ENCODE measurements around the gene ZNF396. TPM values are rescaled to one million over a fixed set of nuclear protein-coding genes. Genes with fewer than 3 reads are reported as not detected.

The ZNF396 gene
- total and polyA plus RNA-seq, 10 donors: 0.85 to 4.6 (median 1.3) TPM

DNA sequence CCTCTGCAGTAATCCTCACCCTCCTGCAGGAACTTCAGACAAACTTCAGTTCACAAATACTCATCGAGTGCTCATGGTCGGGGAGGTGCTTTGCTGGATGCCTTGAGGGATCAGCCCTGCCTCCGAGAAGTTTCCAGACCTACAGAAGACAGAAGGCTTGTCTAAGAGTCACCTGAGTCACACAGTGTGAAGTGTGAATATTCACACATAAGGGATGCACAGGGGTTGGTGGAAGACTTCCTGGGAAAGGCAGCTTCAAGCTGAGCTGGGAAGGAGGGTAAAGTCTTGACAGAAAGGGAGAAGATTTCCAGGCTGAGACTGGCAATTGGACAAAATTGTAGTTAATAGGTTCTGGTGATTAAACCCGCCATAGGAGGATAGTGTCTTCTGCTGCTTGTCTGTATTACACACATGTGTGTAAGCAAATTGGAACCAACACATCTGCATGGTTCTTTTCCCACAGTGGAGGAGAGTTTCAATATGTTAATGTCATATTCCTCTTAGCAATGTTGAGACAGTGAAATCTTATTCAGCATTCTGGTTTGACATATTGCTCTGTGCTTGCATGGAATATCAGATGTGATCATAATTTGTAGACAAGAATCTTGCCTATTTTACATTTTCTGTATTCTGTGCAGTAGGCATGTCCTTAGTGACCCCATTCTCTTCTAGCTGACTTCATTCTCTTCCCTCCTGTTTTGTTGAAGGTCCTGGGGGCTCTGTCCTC is 34.7 kb upstream of the ZNF396 start:
- Histone ChIP-seq H3K36me3 (no peaks in the 10 kb centered on the region), H3K9me3 (peaks cover 0 to under 1% (median 0%) of the 10 kb centered on the region in 8 donors), H3K27me3 (replicated peaks in 1 of 7) (no peaks in the 10 kb centered on the region), H3K4me1 (peaks cover 10 to 70% (median 38%) of the 10 kb centered on the region in 6 donors), H3K27ac (no peak overlapping the region), H3K4me3 (no peak overlapping the region)
- no peak for DNase-seq
- intact Hi-C loops (cut with DNase I; ENCODE audit: low total_unique reads): loop anchor here (5.0 kb wide), 1 partner anchor 526 kb away; no protein-coding TSS in a partner anchor
- WGBS, 5 donors: 92 to 98% (median 95%) methylated on average over 2 to 4 of the region's 4 CpGs
- TF ChIP-seq, protein P1, sequence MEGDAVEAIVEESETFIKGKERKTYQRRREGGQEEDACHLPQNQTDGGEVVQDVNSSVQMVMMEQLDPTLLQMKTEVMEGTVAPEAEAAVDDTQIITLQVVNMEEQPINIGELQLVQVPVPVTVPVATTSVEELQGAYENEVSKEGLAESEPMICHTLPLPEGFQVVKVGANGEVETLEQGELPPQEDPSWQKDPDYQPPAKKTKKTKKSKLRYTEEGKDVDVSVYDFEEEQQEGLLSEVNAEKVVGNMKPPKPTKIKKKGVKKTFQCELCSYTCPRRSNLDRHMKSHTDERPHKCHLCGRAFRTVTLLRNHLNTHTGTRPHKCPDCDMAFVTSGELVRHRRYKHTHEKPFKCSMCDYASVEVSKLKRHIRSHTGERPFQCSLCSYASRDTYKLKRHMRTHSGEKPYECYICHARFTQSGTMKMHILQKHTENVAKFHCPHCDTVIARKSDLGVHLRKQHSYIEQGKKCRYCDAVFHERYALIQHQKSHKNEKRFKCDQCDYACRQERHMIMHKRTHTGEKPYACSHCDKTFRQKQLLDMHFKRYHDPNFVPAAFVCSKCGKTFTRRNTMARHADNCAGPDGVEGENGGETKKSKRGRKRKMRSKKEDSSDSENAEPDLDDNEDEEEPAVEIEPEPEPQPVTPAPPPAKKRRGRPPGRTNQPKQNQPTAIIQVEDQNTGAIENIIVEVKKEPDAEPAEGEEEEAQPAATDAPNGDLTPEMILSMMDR (IDR thresholded peaks at IDR 0.05 in 8 of 11, conservative IDR thresholded peaks at IDR 0.05 in 3 of 11): no peak
- no peak for TF ChIP-seq POLR2A (IDR thresholded peaks at IDR 0.05)
- TF ChIP-seq POLR2AphosphoS5 (IDR thresholded peaks at IDR 0.05): no peak

DNA sequence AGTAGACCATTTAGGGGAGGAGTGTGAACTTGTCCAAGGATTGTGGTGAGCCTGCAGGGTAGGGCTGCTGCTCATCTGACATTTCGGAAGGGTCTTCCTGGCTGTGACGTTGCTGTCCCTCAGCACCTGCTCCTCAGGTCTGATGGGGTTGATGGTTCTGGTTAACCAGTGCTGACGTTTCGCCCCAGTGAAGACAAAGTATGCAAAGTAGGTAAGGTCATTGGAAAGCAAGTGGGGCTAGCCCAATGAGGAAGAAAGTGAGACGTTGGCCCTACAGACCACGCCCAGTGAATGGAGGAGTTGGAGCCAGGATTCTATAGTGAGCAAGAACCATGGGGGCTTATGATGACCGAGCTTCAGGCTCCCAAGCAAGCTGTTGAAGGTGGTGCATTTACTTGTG is 33.4 kb upstream of the ZNF396 start:
- peaks cover 3 to 62% (median 29%) of the 10 kb centered on the region in 6 donors for H3K4me1 ChIP-seq
- no peaks in the 10 kb centered on the region for H3K9me3 ChIP-seq
- H3K27ac ChIP-seq: no peak overlapping the region
- TF ChIP-seq, protein P1 (IDR thresholded peaks at IDR 0.05 in 8 of 11, conservative IDR thresholded peaks at IDR 0.05 in 3 of 11): no peak
- no peak for TF ChIP-seq POLR2AphosphoS5 (IDR thresholded peaks at IDR 0.05)
- TF ChIP-seq POLR2A (IDR thresholded peaks at IDR 0.05): no peak
- 59 to 78% (median 73%) methylated on average over 7 of the region's 7 CpGs for WGBS, 5 donors
- H3K27me3 ChIP-seq (replicated peaks in 1 of 7): no peaks in the 10 kb centered on the region
- DNase-seq: peak; percentile 56
- intact Hi-C loops (cut with DNase I; ENCODE audit: low total_unique reads): loop anchor here (5.0 kb wide), 1 partner anchor 527 kb away; no protein-coding TSS in a partner anchor
- H3K36me3 ChIP-seq: no peaks in the 10 kb centered on the region
- no peak overlapping the region for H3K4me3 ChIP-seq

GRCh38 chr18:35409911-35410310 is 32.8 kb upstream of the ZNF396 start:
- Histone ChIP-seq H3K36me3 (no peaks in the 10 kb centered on the region), H3K27ac (no peak overlapping the region), H3K4me3 (no peak overlapping the region), H3K9me3 (no peaks in the 10 kb centered on the region), H3K27me3 (replicated peaks in 1 of 7) (no peaks in the 10 kb centered on the region), H3K4me1 (peaks cover 2 to 56% (median 24%) of the 10 kb centered on the region in 6 donors)
- intact Hi-C loops (cut with DNase I; ENCODE audit: low total_unique reads): loop anchor here (5.0 to 10.0 kb wide), 2 partner anchors 175 to 527 kb away; partner anchors contain the start of gene GALNT1
- TF ChIP-seq, protein P1 (IDR thresholded peaks at IDR 0.05 in 8 of 11, conservative IDR thresholded peaks at IDR 0.05 in 3 of 11): no peak
- TF ChIP-seq POLR2AphosphoS5 (IDR thresholded peaks at IDR 0.05) (no peak), POLR2A (IDR thresholded peaks at IDR 0.05) (no peak)
- 60 to 90% (median 75%) methylated on average over 3 of the region's 3 CpGs for WGBS, 5 donors
- DNase-seq: no peak

DNA sequence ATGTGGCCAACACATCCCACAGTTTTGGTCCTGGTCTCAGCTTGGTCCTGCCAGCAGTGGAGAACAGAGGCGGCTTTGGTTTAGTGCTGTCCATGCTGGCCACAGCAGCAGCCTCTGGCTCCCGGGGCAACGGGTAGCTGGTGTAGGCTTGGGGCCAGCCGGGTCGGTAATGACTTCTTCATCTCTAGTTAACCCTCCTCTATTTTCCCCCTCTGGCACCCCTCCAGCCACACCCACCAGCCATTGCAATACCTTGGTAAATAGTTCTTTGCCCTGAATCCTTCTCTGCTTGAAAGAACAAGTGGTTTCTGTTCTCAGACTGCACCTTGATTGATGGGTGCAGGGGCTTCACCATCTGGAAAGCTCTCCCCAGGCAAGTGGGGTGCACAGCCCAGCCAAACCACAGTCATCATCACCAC is 31.7 kb upstream of the ZNF396 start:
- DNase-seq: no peak
- Histone ChIP-seq H3K9me3 (no peaks in the 10 kb centered on the region), H3K27me3 (replicated peaks in 1 of 7) (no peaks in the 10 kb centered on the region), H3K4me3 (no peak overlapping the region), H3K36me3 (no peaks in the 10 kb centered on the region), H3K27ac (no peak overlapping the region), H3K4me1 (peaks cover 0 to 52% (median 22%) of the 10 kb centered on the region in 6 donors)
- intact Hi-C loops (cut with DNase I; ENCODE audit: low total_unique reads): loop anchor here (10.0 kb wide), 1 partner anchor 176 kb away; the partner anchor contains the start of gene GALNT1
- TF ChIP-seq POLR2A (IDR thresholded peaks at IDR 0.05): no peak
- TF ChIP-seq POLR2AphosphoS5 (IDR thresholded peaks at IDR 0.05): no peak
- TF ChIP-seq, protein P1 (IDR thresholded peaks at IDR 0.05 in 8 of 11, conservative IDR thresholded peaks at IDR 0.05 in 3 of 11): no peak
- WGBS, 5 donors: 77 to 95% (median 90%) methylated on average over 4 to 5 of the region's 5 CpGs

Data from spleen (tissue), 11 donors.